Measurements from ENCODE around the gene DMRTC2.

DMRTC2 gene

DNA sequence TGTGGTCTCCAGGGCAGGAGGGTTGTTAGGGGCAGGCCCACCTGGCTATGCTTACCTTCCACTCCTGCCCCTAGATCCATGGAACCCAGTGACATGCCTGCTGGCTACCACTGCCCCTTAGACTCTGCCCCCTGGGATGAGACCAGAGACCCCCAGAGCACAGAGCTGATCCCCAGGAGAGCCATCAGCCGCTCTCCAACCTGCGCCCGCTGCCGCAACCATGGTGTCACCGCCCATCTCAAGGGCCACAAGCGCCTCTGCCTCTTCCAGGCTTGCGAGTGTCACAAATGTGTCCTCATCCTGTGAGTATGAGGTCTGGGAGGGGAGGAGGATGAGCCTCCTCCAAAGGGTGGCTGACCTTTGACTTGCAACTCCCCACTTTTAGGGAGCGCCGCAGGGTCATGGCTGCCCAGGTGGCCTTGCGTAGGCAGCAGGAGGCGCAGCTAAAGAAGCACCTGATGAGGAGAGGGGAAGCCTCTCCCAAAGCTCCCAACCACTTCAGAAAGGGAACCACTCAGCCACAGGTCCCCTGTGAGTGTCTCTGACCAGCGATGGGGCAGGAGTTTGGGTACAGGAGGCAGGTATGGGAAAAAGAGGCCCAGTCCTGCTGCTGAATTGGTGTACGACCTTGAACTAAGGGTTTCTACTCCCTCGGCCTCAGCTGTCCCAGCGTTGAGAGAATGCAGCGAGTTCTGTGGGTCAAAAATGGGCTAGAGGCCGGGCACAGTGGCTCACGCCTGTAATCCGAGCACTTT is 2.7 kb downstream of the DMRTC2 start:
- no peak for DNase-seq

DNA sequence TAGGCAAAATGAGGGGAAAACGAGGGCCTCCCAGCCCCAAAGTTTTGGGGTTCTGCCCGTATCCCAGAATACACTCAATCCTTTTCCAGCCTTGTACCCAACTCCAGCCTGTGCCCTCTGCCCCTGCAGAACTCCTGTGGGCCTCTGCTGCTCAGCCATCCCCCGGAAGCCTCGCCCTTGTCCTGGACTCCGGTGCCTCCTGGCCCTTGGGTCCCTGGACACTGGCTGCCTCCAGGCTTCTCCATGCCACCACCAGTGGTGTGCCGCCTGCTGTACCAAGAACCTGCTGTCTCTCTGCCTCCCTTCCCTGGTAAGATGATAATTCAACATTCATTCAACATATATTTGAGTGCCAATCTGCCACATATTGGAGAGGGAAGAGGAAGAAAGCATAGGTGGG is 3.8 kb downstream of the DMRTC2 start:
- no peak for DNase-seq

DNA sequence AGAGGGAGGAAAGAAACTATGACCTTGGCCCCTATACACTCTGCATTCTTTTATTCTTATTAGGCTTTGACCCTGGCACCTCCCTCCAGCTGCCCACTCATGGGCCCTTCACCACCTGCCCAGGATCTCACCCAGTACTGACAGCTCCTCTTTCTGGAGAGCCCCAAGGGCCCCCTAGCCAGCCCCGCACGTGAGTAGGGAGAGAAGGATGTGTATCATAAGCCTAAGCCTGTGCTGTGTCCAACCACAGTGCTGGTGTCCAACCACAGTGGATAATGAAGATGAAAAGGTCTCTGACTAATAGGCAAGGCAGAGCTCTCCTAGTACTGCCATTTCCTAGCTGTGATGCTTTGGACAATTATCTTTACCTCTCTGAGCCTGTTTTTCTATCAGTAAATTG is 4.2 kb downstream of the DMRTC2 start:
- no peak for DNase-seq

DNA sequence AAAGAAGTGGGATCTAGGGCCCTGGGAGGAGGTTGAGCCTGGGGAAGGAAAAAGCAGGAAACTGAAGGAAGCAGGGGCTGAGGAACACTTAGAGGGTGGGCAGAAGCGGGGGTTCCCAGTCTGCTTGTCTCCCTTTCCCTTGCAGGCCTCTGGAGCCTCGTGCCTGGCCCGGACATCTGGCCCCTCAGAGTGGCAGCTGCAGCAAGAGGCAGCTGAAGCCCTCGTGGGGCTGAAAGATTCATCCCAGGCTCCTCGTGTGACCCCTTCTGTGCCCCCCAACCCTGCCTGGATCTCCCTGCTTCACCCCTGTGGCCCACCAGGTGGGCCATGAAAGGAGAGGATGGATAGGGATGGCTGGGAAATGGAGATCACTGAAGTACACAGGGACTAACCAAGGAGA is 5.5 kb downstream of the DMRTC2 start:
- no peak for DNase-seq

DNA sequence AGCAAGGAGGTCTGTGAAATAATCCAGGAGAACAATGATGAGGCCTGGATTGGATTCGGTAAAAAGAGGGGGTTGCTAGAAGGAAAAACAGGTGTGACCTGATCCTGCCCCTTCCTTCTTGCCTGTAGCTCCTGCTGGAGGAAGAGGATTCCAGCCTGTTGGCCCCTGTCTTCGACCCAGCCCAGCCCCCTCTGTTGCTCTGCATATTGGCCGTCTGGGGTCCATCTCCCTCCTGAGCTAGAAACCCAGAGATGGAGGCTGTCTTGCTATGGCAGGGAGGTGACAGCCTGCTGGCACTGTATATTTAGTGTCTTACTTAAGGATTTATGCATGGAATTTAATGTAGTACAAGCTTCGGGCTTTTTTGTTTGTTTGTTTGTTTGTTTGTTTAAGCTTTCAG is 6.6 kb downstream of the DMRTC2 start:
- no peak for DNase-seq

DNA sequence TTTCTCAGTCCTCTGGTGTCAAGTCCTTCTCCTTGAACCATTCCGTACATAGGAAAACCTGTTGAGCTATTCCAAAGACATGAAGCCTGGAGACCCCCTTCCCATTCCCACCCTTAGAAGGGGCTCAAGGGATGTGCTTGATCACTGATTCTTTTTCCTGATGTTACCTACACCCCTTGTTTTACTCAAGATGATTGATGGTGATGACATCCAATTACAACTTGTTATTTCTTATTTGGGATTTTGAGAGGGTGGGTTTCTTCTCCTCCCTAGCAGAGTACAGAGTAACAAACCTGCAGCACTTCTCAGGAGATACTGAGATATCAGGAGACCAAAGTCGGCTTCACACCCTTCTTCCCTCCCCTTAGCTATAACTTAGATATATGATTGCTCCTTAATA is 8.5 kb downstream of the DMRTC2 start:
- DNase-seq = no peak

DNA sequence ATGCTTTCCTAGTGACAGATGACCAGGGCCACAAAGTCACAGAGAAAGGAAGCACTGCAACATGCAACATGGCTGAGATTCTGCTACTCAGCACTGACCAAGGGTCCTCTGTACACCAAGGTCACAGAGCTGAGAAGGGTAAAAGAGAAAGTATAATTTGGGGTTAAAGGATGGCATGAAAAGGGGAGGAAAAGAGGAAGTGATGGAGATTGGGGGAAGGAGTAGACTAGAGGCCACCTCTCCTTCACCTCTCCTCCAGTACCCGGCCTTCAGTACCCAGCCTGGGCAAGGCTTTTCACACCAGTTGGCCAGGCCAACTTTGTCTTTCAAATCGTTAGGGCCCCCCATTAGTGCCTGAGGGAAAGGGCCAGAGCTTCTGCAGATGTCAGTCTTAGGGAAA is 8.9 kb downstream of the DMRTC2 start:
- no peak for DNase-seq

DNA sequence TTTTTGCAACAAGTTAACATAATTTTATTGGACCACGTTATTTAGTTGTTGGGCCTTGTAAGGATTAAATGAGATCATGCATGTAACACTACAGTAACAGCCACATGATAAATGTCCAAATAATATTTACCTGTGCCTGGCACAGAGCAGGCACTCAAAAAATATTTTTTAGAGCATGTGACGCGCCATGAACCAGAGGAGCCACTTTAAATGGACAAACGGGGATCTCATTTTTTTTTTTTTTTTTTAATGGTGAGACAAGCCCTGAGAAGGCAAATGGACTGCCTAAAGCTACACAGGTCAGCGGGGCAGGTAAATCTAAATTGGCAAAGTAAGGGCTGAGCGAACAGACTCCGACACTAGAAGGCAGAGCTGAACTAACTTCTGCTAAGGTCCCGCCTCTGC is 14.4 kb downstream of the DMRTC2 start:
- no peak for DNase-seq

DNA sequence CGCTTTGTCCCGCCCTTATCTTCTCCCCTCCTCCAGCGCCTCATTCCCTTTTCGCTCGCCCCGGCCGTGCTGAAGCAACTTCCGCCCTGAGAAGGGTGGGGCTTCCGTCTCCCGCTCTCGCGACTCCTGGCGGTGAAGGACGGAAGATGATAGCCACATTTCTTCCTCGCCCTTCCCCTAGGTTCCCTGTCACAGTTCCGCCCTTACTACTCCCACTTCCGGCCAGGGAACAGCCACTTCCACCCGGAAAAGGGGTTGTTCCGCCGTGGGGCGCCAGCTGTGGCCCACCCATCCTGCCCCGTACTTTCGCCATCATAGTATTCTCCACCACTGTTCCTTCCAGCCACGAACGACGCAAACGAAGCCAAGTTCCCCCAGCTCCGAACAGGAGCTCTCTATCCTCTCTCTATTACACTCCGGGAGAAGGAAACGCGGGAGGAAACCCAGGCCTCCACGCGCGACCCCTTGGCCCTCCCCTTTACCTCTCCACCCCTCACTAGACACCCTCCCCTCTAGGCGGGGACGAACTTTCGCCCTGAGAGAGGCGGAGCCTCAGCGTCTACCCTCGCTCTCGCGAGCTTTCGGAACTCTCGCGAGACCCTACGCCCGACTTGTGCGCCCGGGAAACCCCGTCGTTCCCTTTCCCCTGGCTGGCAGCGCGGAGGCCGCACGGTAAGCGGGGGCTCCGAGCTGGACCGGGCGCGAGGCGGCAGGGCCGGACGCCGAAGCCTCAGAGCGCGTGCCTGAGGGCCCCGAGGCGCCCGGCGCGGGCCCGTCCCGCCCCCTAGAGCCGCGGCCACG is 15.0 kb downstream of the DMRTC2 start, which contains the start of gene RPS19:
TSS of gene RPS19 (plus strand) at position 638 of the 801 bp plus-strand sequence. CDS start 520 bp downstream, outside the sequence.
- DNase-seq = peak; percentile 96 to 99 (median 99)

DNA sequence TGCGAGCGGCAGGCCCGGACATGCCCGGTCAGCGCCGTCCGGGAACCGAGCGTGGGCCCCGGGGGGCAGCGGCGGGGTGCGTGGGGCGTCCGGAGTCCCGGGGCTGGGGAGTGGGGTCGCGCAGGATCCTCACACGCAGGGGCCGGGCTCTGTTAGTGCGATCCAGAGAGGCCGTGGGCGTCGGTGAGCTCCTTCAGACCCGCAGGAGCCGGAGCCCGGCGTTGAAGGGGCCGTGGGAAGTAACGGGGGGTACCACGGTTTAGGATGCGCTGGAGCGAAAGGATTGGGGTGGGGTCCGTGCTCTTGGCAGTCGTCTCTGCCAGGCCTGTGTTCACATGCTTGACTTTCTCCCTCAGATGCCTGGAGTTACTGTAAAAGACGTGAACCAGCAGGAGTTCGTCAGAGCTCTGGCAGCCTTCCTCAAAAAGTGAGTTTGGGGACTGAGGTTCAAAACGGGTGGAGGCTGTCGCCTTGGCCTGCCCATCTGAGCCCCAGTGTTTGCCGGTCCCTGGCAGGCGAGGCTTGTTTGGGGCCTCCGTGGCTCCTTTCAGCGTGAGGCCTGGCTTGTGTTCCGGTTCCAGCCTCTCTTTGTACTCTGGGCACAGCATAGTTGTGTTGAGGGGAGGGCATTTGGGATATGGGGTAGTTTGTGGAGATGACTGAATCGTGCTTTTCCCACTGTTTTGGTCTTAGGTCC is 15.7 kb downstream of the DMRTC2 start:
- peak in 2 of 3 experiments; percentile 32 to 51 for DNase-seq

DNA sequence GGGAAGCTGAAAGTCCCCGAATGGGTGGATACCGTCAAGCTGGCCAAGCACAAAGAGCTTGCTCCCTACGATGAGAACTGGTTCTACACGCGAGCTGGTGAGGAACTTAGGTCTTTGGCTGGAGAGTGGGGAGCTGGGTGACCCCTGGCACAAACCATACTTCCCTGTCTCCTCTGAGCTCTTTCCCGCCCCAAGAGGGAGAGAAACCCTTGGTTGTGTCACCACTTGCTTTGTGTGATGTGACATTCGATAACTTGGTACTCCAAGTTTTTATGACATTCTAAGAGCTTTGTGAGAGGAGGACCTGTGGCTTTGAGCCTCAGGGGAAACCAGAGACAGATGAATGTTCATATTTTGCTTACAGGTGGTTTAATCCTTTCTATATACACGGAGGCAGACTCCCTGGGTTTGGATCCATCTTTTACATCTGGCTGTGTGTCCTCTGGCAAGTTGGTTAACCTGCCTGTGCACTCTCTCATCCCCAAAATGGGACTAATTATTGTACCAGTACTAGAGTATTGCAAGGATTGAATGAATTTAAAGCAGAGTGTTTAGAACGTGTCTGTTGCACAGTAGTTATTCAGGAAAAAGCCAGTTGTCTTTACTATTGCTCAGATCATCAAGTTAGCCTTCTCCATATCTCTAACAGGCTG is 16.4 kb downstream of the DMRTC2 start:
- peak in 2 of 3 experiments; percentile 9 to 70 for DNase-seq

DNA sequence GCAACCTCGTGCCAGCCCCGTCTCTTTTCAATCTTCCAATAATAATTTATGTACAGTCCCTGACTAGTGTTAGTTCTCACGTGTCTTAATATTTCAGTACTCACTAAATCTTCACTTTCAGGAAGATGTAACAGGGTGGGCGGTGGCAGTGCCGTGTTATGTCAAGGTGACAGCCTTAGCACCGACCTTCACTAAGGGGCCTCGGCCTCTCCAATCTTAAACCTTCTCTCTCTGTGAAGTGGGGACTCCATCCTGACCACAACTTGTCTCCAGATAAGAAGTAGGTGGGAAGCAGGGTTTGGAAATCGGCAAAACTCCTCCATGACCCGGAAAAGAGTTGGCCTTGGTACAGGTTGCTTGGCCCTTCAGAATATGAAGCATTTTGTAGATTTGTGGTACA is 17.0 kb downstream of the DMRTC2 start:
- DNase-seq = no peak

DNA sequence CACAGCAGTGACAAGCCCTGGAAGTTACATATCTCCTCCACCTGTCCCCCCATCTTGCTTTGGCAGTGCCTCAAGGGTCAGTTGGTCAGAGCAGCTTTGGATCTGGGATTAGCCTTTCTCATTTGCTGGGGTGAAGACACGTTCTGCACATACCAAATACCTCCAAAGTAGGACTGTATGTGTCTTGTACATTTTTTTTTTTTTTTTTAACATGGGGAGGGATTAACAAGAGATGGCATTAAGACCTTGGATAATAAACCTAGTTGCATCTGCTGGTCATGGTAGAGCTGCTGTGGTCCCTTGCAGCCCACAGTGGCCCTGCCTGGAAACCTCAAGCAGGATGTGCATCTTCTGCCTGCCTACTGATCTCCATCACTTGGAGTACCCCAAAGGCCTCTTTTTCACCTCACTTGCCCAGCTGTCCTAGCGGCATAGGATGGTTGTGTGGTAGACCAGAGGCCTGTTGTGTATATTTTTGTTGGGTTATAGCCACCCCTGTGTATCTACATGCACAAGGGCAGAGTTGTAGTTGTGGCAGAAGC is 17.7 kb downstream of the DMRTC2 start:
- no peak for DNase-seq

DNA sequence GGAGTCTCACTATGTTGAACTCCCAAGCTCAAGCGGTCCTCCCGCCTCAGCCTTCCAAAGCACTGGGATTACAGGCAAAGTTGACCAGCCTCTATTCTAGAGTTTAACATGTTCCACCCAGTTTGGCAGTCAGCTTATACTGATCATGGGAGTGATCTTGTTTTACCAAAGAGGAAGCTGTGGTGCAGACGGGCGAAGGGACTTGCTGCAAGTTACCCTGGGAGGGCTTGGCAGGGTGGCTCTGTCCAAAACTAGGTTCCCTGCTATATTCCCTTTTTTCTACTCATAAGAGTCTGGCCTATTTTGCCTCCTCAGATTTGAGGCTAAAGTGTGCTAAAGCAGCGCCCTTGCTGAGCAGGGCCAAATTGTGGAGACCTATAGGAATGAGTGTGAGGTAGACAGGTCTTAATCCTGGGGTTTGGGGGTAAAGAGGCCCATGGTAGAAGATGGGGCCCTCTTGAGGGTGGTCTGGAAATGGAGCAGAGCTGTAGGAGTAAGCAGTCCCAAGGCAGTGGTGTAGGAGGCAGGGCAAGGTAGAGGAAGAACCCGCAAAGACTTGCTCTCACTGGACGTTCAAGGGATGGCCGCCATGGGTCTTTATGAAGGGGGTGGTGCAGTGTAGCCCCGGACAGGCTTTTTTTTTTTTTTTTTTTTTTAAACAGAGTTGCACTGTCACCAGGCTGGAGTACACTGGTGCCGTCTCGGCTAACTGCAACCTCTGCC is 18.5 kb downstream of the DMRTC2 start:
- no peak for DNase-seq

DNA sequence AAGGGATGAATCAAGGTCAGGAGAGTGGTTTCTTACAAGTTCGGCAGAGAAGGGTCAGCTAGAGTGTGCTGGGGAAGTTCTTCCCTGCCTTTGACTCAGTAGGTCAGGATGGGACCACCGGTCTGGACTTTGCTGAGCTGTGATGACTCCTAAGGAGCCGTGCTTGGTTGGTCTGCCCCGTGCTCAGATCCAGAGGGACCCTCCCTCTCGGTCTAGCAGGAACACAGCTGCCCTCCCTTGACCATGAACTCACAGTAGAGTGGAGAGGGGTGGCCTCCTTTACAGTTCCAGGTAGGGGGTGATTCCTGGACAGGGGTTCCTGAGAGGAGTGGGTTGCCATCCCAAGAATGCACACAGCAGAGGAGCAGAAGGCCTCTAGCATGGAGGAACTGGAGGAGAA is 19.5 kb downstream of the DMRTC2 start:
- DNase-seq = no peak

DNA sequence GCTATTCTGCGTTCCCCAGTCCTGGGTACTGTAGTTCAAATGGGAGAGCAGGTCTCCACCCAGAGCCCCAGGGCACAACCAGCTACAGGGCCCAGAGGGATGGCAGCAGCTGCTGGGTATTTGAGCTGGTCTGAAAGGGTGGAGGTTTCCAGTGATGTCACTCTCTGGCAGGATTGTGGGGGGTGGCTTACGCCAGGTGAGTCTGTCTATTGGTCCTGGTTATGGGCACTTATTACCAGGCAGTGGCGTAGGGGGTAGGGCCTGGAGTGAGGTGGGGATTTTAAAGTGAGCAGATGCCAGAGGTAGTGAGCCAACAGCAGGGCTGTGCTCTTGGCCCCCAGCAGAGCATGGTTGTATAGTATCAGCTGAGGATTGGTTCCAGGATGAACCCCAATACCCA is 21.4 kb downstream of the DMRTC2 start:
- peak in 1 of 3 experiments; percentile 34 for DNase-seq

DNA sequence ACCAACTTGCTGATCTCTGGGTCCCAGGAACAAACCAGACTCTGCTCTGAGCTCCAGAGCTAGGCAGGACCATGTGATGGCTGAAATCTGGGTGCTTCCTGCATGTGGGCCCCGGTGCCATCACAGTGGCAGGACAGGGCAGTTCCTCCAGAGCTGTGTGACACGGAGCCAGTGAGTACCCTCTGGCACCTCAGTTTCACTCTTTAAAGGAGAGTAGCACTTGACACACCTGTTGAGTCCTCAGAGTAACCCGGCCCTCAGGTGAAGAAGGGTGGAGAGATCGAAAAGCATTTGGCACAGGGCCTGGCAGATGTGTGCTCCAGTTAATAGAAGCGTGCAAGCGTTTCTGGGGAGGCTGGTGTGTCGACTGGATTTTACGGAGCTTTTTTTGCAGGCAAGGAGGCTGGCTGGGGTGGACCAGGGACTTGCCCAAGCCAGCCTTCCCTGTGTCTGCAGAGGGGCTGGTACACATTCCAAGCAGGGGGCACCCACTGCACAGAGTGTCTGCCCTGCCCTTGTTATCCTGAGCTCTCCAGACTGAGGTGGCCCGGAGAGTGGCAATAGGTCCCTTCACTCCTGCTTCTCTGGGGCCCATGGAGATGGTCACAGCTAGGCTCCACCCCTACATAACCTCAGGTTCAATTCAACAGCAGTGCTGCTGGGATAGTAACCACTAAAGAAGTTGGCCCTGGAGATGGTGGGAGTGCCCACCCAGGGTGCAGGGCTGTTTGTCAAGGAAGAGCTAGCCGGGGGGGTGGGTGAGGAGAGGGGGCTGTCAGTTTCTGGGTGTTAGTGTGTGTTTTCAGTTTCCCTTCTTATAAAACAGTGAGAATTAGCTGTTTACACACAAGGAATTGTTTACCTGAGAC is 23.5 kb downstream of the DMRTC2 start:
- peak in 2 of 3 experiments; percentile 14 to 88 for DNase-seq

DNA sequence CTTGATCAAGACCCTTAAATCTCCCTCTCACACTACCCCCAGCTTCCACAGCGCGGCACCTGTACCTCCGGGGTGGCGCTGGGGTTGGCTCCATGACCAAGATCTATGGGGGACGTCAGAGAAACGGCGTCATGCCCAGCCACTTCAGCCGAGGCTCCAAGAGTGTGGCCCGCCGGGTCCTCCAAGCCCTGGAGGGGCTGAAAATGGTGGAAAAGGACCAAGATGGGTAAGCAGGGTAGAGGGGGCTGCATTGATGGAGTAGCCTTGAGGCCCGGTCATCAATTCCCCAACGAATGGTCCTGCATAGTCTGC is 24.1 kb downstream of the DMRTC2 start:
- DNase-seq = peak in 1 of 3 experiments; percentile 61

DNA sequence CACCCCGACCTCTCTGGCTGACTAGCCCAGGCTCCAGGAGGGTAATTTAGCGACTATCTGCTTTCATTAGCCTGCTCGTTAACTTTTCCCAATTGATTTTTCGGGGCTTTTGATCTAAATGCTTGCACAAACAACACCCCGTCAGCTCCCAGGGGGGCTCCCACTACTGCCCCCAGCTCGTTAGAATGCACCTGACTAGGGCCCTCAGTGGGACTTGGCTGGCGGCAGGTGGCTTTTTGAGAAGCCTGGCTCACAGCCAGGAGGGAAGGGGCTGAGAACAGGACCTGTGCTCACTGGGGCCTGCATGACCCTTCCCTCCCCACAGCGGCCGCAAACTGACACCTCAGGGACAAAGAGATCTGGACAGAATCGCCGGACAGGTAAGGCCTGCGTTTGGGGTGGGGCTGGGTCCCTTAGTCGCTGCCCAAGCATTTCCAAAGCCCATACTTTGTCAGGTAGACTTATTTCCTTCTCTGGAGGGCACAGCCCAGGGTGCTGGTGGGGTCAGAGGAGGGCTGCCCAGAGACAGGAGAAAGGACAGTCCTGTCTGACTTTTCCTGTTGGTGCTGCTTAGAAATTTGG is 24.6 kb downstream of the DMRTC2 start:
- DNase-seq = peak; percentile 26 to 79 (median 49)

DNA sequence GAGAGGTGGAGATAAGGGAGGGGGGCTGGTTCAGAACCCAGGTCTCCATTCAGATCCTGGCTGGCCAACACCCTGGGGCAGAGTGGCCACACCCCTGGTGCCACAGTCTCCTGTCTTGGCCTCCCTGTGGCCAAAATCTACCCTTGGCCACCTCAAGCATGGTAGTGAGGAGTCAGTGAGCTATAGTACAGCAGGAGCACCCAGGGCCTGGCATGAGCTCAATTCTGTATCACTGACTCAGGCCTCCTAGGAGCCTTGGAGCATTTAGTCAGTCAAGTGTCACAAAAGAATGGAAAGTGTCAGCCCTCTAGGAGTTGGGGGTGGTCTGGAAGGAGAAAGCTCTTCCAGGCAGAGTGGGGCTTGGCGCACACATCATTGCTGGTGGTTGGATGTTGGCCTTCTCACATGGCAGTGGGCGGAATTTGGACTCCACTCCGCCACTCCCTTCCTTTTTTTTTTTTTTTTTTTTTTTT is 25.6 kb downstream of the DMRTC2 start:
- no peak for DNase-seq
